H9 (cell line): ENCODE measurements around the gene SMPD4. TPM values are rescaled to one million over a fixed set of nuclear protein-coding genes. Genes with fewer than 3 reads are reported as not detected.
A peak's percentile ranks its signal among the peaks of the same experiment; 100 is the strongest.
"Not testable (repeated sequence)": the region's sequence is repeated elsewhere in the genome, so short reads cannot be mapped to it uniquely, and the experiment has no call there.

ENCODE experiments used
- DNase-seq: peaks from one replicate; pipeline ENCODE4 v3.0.0-alpha.2; 2017
- H2AFZ ChIP-seq: one replicate; pipeline ENCODE4 v1.6.1; 2013; ENCODE audit warnings: mild to moderate bottlenecking, low read length, control low read depth, moderate library complexity
- H2AK5ac ChIP-seq: 2 replicates; pipeline ENCODE4 v1.6.1; 2013; ENCODE audit warnings: low read length, control low read depth, mixed read lengths; ENCODE audit not compliant: insufficient read length
- H2BK120ac ChIP-seq: one replicate; pipeline ENCODE4 v1.6.1; 2013; ENCODE audit warnings: low read depth, mild to moderate bottlenecking, low read length, control low read depth, inconsistent platforms; ENCODE audit not compliant: poor library complexity, severe bottlenecking
- H2BK12ac ChIP-seq: 2 replicates; pipeline ENCODE4 v1.6.1; 2013; ENCODE audit warnings: low read length, control low read depth, mixed read lengths, low read depth; ENCODE audit not compliant: insufficient read length
- H2BK15ac ChIP-seq: 2 replicates; pipeline ENCODE4 v1.6.1; 2013; ENCODE audit warnings: low read depth, low read length, control low read depth
- H2BK20ac ChIP-seq: one replicate; pipeline ENCODE4 v1.6.1; 2013; ENCODE audit warnings: low read depth, mild to moderate bottlenecking, low read length, control low read depth, inconsistent platforms; ENCODE audit not compliant: poor library complexity, severe bottlenecking
- H2BK5ac ChIP-seq: 2 replicates; pipeline ENCODE4 v1.6.1; 2013; ENCODE audit warnings: low read length, control low read depth, mixed read lengths; ENCODE audit not compliant: insufficient read length
- H3K14ac ChIP-seq: 2 replicates; pipeline ENCODE4 v1.6.1; 2013; ENCODE audit warnings: low read length, control low read depth; ENCODE audit not compliant: insufficient read depth
- H3K18ac ChIP-seq: 2 replicates; pipeline ENCODE4 v1.6.1; 2013; ENCODE audit warnings: low read depth, mild to moderate bottlenecking, mixed read lengths, low read length, control low read depth; ENCODE audit not compliant: insufficient read length
- H3K23ac ChIP-seq: 2 replicates; pipeline ENCODE4 v1.6.1; 2013; ENCODE audit warnings: low read length, control low read depth, mixed read lengths, low read depth; ENCODE audit not compliant: insufficient read length
- H3K23me2 ChIP-seq: 2 replicates; pipeline ENCODE4 v1.6.1; 2013; ENCODE audit warnings: low read depth, mild to moderate bottlenecking, mixed read lengths, low read length, control low read depth; ENCODE audit not compliant: insufficient read length, poor library complexity, severe bottlenecking
- H3K27ac ChIP-seq: 2 replicates; pipeline ENCODE4 v1.5.1; 2013; ENCODE audit warnings: low read length, control low read depth, mixed read lengths, low read depth; ENCODE audit not compliant: insufficient read length
- H3K27me3 ChIP-seq: 2 replicates; pipeline ENCODE4 v1.6.1; 2013; ENCODE audit warnings: low read length, control low read depth, inconsistent platforms; ENCODE audit not compliant: insufficient read depth
- H3K4ac ChIP-seq: 2 replicates; pipeline ENCODE4 v1.6.1; 2013; ENCODE audit warnings: low read depth, mild to moderate bottlenecking, control low read depth, inconsistent platforms, low read length, moderate library complexity
- H3K4me1 ChIP-seq: 2 replicates; pipeline ENCODE4 v1.6.1; 2013; ENCODE audit warnings: low read length, control low read depth, inconsistent platforms; ENCODE audit not compliant: insufficient read depth
- H3K4me2 ChIP-seq: 2 replicates; pipeline ENCODE4 v1.6.1; 2013; ENCODE audit warnings: low read length, control low read depth, mixed read lengths; ENCODE audit not compliant: insufficient read length, insufficient read depth
- H3K56ac ChIP-seq: 2 replicates; pipeline ENCODE4 v1.6.1; 2013; ENCODE audit warnings: low read depth, mild to moderate bottlenecking, mixed read lengths, low read length, control low read depth; ENCODE audit not compliant: insufficient read length
- H3K79me1 ChIP-seq: 2 replicates; pipeline ENCODE4 v1.6.1; 2013; ENCODE audit warnings: low read depth, mild to moderate bottlenecking, moderate library complexity, low read length, control low read depth, inconsistent platforms; ENCODE audit not compliant: insufficient read depth, poor library complexity, severe bottlenecking
- H3K79me2 ChIP-seq: 2 replicates; pipeline ENCODE4 v1.6.1; 2013; ENCODE audit warnings: low read length, control low read depth, inconsistent platforms; ENCODE audit not compliant: insufficient read depth
- H3K9ac ChIP-seq: 2 replicates; pipeline ENCODE4 v1.6.1; 2013; ENCODE audit warnings: low read length, control low read depth, mixed read lengths; ENCODE audit not compliant: insufficient read length; ENCODE audit errors: extremely low read depth
- H3K9me3 ChIP-seq: one replicate; pipeline ENCODE4 v1.6.1; 2013; ENCODE audit warnings: low read depth, low read length, inconsistent platforms; ENCODE audit not compliant: control insufficient read depth
- H3T11ph ChIP-seq: one replicate; pipeline ENCODE4 v1.6.1; 2013; ENCODE audit warnings: mild to moderate bottlenecking, low read length, control low read depth, inconsistent platforms
- H4K20me1 ChIP-seq: one replicate; pipeline ENCODE4 v1.6.1; 2013; ENCODE audit not compliant: control insufficient read depth, insufficient read length, insufficient read depth
- H4K5ac ChIP-seq: 2 replicates; pipeline ENCODE4 v1.6.1; 2013; ENCODE audit warnings: low read depth, mild to moderate bottlenecking, mixed read lengths, low read length, control low read depth; ENCODE audit not compliant: insufficient read length
- H4K8ac ChIP-seq: replicated peaks from 2 replicates; pipeline ENCODE4 v1.6.1; 2013; ENCODE audit warnings: low read length, control low read depth, mixed read lengths, low read depth; ENCODE audit not compliant: insufficient read length
- H4K91ac ChIP-seq: 2 replicates; pipeline ENCODE4 v1.6.1; 2013; ENCODE audit warnings: low read depth, mild to moderate bottlenecking, moderate library complexity, mixed read lengths, low read length, control low read depth; ENCODE audit not compliant: insufficient read length
- H3K27ac Mint-ChIP-seq, 3 experiments: 2 replicates in 2 of 3; 3 replicates in 1 of 3; pipeline ENCODE4 v1.8.0; 2020 to 2021; ENCODE audit warnings: mixed read lengths in 3 of 3, mild to moderate bottlenecking in 1 of 3, moderate library complexity in 1 of 3
- H3K27me3 Mint-ChIP-seq: 2 replicates; pipeline ENCODE4 v1.8.0; 2021; ENCODE audit warnings: low read depth, mild to moderate bottlenecking, moderate library complexity, mixed read lengths
- H3K36me3 Mint-ChIP-seq, 3 experiments: 2 replicates in 2 of 3; 3 replicates in 1 of 3; pipeline ENCODE4 v1.8.0; 2020 to 2021; ENCODE audit warnings: low read depth in 3 of 3, mixed read lengths in 3 of 3; ENCODE audit not compliant: insufficient read depth in 1 of 3
- H3K4me1 Mint-ChIP-seq, 2 experiments: 2 replicates each; pipeline ENCODE4 v1.8.0; 2020; ENCODE audit warnings: mixed read lengths in 2 of 2
- H3K4me3 Mint-ChIP-seq, 2 experiments: 2 replicates in 1 of 2; 3 replicates in 1 of 2; pipeline ENCODE4 v1.8.0; 2020 to 2021; ENCODE audit warnings: mild to moderate bottlenecking in 2 of 2, mixed read lengths in 2 of 2, moderate library complexity in 1 of 2
- H3K9me3 Mint-ChIP-seq, 2 experiments: 2 replicates in 1 of 2; 3 replicates in 1 of 2; pipeline ENCODE4 v1.8.0; 2020; ENCODE audit warnings: mild to moderate bottlenecking in 2 of 2, mixed read lengths in 2 of 2, moderate library complexity in 1 of 2
- WGBS: extraction: QIAGEN DNeasy Blood & Tissue Kit; methylation state at CpG from one replicate; pipeline ENCODE4 v1.1.7; 2013; ENCODE audit warnings: missing lambda C conversion rate, low lambda C conversion rate, mixed read lengths; ENCODE audit not compliant: insufficient read length; ENCODE audit errors: extremely low coverage; 5-methylcytosine and 5-hydroxymethylcytosine counted together
- total RNA-seq: library from RNA; stranded (reverse); gene quantifications from 2 replicates; pipeline ENCODE4 v1.2.1, GENCODE V29; 2021

SMPD4 gene
- total RNA-seq, 1 experiment from 2014 or later = 105 TPM

- H2BK15ac ChIP-seq, H4K20me1 ChIP-seq, H3K4me1 ChIP-seq, H3K23me2 ChIP-seq, H3K27me3 ChIP-seq, H3K4me2 ChIP-seq, H3K14ac ChIP-seq, H3K9ac ChIP-seq, H3K27ac ChIP-seq, H3T11ph ChIP-seq, H2AK5ac ChIP-seq, H3K9me3 ChIP-seq, H2AFZ ChIP-seq, DNase-seq, H3K9me3 Mint-ChIP-seq, H3K18ac ChIP-seq, H3K56ac ChIP-seq, H2BK5ac ChIP-seq, H4K5ac ChIP-seq, H2BK20ac ChIP-seq, H3K4me1 Mint-ChIP-seq, H4K91ac ChIP-seq, H3K4ac ChIP-seq, H2BK120ac ChIP-seq, H3K79me1 ChIP-seq, H3K27ac Mint-ChIP-seq, H3K23ac ChIP-seq, H2BK12ac ChIP-seq, H4K8ac ChIP-seq, H3K36me3 Mint-ChIP-seq, H3K79me2 ChIP-seq: not testable (repeated sequence)
- H3K4me3 Mint-ChIP-seq = peak overlapping the region; percentile 51 to 75; a peak in 2 of 5 replicates
- H3K27me3 Mint-ChIP-seq = peaks cover 16% of the 10 kb centered on the region
- WGBS = no CpG with 5 or more reads among the region's 13 CpGs
These were observed 38.8 kb downstream of the SMPD4 start for GRCh38 chr2:130142396-130143265.

GRCh38 chr2:130141645-130142370 lies 39.6 kb downstream of the SMPD4 start:
- not testable (repeated sequence) for H4K91ac ChIP-seq, H3K9ac ChIP-seq, H2BK120ac ChIP-seq, H2BK15ac ChIP-seq, H3K4me1 Mint-ChIP-seq, H2AK5ac ChIP-seq, H3K23me2 ChIP-seq, H3K27ac ChIP-seq, H3K36me3 Mint-ChIP-seq, H3K4me2 ChIP-seq, H3K27me3 ChIP-seq, H2BK5ac ChIP-seq, H3K18ac ChIP-seq, H4K5ac ChIP-seq, H2BK20ac ChIP-seq, H2BK12ac ChIP-seq, H2AFZ ChIP-seq, H3K79me2 ChIP-seq, H3K4ac ChIP-seq, H3K4me3 Mint-ChIP-seq, H3T11ph ChIP-seq, H3K79me1 ChIP-seq, H3K23ac ChIP-seq, H4K8ac ChIP-seq, H3K56ac ChIP-seq, H3K9me3 Mint-ChIP-seq, H3K4me1 ChIP-seq, H3K27ac Mint-ChIP-seq, H4K20me1 ChIP-seq, H3K14ac ChIP-seq, H3K9me3 ChIP-seq
- peak; percentile 17 for DNase-seq
- H3K27me3 Mint-ChIP-seq = peaks cover 16% of the 10 kb centered on the region
- no CpG with 5 or more reads among the region's 22 CpGs for WGBS
